Activated CD4-positive, alpha-beta T cell treated with anti-CD3 and anti-CD28 coated beads, Interleukin-2, amount 10 ng/mL, durations not matched to agents 24 days and 14 days (primary cell): ENCODE data around the gene SAMD14. TPM values are rescaled to one million over a fixed set of nuclear protein-coding genes. Genes with fewer than 3 reads are reported as not detected.

Experiments used
- DNase-seq: peaks from one replicate; pipeline ENCODE4 v3.0.0; 2022
- H3K27ac Mint-ChIP-seq: one replicate; pipeline ENCODE4 v1.8.0; 2022; ENCODE audit warnings: mild to moderate bottlenecking, mixed read lengths
- H3K27me3 Mint-ChIP-seq: one replicate; pipeline ENCODE4 v1.8.0; 2022; ENCODE audit warnings: mixed read lengths
- H3K36me3 Mint-ChIP-seq: one replicate; pipeline ENCODE4 v1.8.0; 2022; ENCODE audit warnings: low read depth, mild to moderate bottlenecking, mixed read lengths
- H3K4me1 Mint-ChIP-seq: one replicate; pipeline ENCODE4 v1.8.0; 2021; ENCODE audit warnings: mixed read lengths
- H3K4me3 Mint-ChIP-seq: one replicate; pipeline ENCODE4 v1.8.0; 2022; ENCODE audit warnings: mild to moderate bottlenecking, moderate library complexity, mixed read lengths
- H3K9me3 Mint-ChIP-seq: one replicate; pipeline ENCODE4 v1.8.0; 2021; ENCODE audit warnings: mixed read lengths
- intact Hi-C: fragments of 100-400 bp; cut with micrococcal nuclease; formaldehyde crosslinking; loops from one replicate; pipeline ENCODE4 v1.15.1; 2023
- total RNA-seq: library from RNA; stranded (reverse); gene quantifications from 2 replicates; pipeline ENCODE4 v1.2.3, GENCODE V29; 2022

SAMD14 gene
- total RNA-seq, 1 donor from 2014 or later = 1.0 TPM

GRCh38 chr17:50148226-50149090 lies 18.5 kb upstream of the SAMD14 start:
- peaks cover 37% of the 10 kb centered on the region for H3K36me3 Mint-ChIP-seq
- H3K4me3 Mint-ChIP-seq = peak overlapping the region; percentile 92
- H3K9me3 Mint-ChIP-seq = no peaks in the 10 kb centered on the region
- intact Hi-C loops = no loop called here
- H3K27ac Mint-ChIP-seq = peak overlapping the region; percentile 96
- peak; percentile 86 for DNase-seq
- no peaks in the 10 kb centered on the region for H3K27me3 Mint-ChIP-seq
- peaks cover 53% of the 10 kb centered on the region for H3K4me1 Mint-ChIP-seq

- H3K27me3 Mint-ChIP-seq = no peaks in the 10 kb centered on the region
- peaks cover 56% of the 10 kb centered on the region for H3K4me1 Mint-ChIP-seq
- no peaks in the 10 kb centered on the region for H3K9me3 Mint-ChIP-seq
- H3K27ac Mint-ChIP-seq = peak overlapping the region; percentile 96
- DNase-seq = no peak
- peak overlapping the region; percentile 92 for H3K4me3 Mint-ChIP-seq
- H3K36me3 Mint-ChIP-seq = peaks cover 42% of the 10 kb centered on the region
- intact Hi-C loops = no loop called here
These were observed 17.9 kb upstream of the SAMD14 start for GRCh38 chr17:50147841-50148225.

- Mint-ChIP-seq H3K4me3 (peak overlapping the region; percentile 92), H3K27me3 (no peaks in the 10 kb centered on the region), H3K36me3 (peaks cover 50% of the 10 kb centered on the region), H3K27ac (peak overlapping the region; percentile 96), H3K4me1 (peaks cover 59% of the 10 kb centered on the region), H3K9me3 (no peaks in the 10 kb centered on the region)
- DNase-seq = no peak
- intact Hi-C loops = no loop called here
These were observed 17.1 kb upstream of the SAMD14 start for GRCh38 chr17:50146927-50147665.

GRCh38 chr17:50146230-50146926 lies 16.4 kb upstream of the SAMD14 start:
- Mint-ChIP-seq H3K9me3 (no peaks in the 10 kb centered on the region), H3K36me3 (peaks cover 54% of the 10 kb centered on the region), H3K27ac (peak overlapping the region; percentile 96), H3K27me3 (no peaks in the 10 kb centered on the region), H3K4me1 (peaks cover 62% of the 10 kb centered on the region), H3K4me3 (peak overlapping the region; percentile 92)
- DNase-seq = no peak
- intact Hi-C loops = no loop called here

- peak overlapping the region; percentile 76 for H3K27ac Mint-ChIP-seq
- H3K27me3 Mint-ChIP-seq = no peaks in the 10 kb centered on the region
- intact Hi-C loops = no loop called here
- peaks cover 66% of the 10 kb centered on the region for H3K4me1 Mint-ChIP-seq
- peaks cover 60% of the 10 kb centered on the region for H3K36me3 Mint-ChIP-seq
- H3K9me3 Mint-ChIP-seq = no peaks in the 10 kb centered on the region
- DNase-seq = no peak
- H3K4me3 Mint-ChIP-seq = peak overlapping the region; percentile 92
These were observed 15.7 kb upstream of the SAMD14 start for GRCh38 chr17:50145532-50146229.

- no peak for DNase-seq
- peaks cover 73% of the 10 kb centered on the region for H3K4me1 Mint-ChIP-seq
- H3K27ac Mint-ChIP-seq = peak overlapping the region; percentile 79
- H3K36me3 Mint-ChIP-seq = peaks cover 67% of the 10 kb centered on the region
- H3K4me3 Mint-ChIP-seq = peak overlapping the region; percentile 92
- intact Hi-C loops = loop anchor here (5.0 kb wide), 1 partner anchor 32 kb away; no protein-coding TSS in a partner anchor
- no peaks in the 10 kb centered on the region for H3K27me3 Mint-ChIP-seq
- no peaks in the 10 kb centered on the region for H3K9me3 Mint-ChIP-seq
These were observed 15.0 kb upstream of the SAMD14 start for GRCh38 chr17:50144845-50145531.

- Mint-ChIP-seq H3K27ac (peak overlapping the region; percentile 79), H3K4me3 (no peak overlapping the region), H3K27me3 (no peaks in the 10 kb centered on the region), H3K9me3 (no peaks in the 10 kb centered on the region), H3K4me1 (peaks cover 77% of the 10 kb centered on the region), H3K36me3 (peaks cover 74% of the 10 kb centered on the region)
- intact Hi-C loops = loop anchor here (5.0 kb wide), 1 partner anchor 33 kb away; no protein-coding TSS in a partner anchor
- no peak for DNase-seq
These were observed 14.4 kb upstream of the SAMD14 start for GRCh38 chr17:50144355-50144754.

GRCh38 chr17:50143461-50144176 lies 13.7 kb upstream of the SAMD14 start:
- no peak overlapping the region for H3K4me3 Mint-ChIP-seq
- peaks cover 79% of the 10 kb centered on the region for H3K4me1 Mint-ChIP-seq
- intact Hi-C loops = loop anchor here (5.0 kb wide), 1 partner anchor 34 kb away; no protein-coding TSS in a partner anchor
- H3K36me3 Mint-ChIP-seq = peaks cover 76% of the 10 kb centered on the region
- H3K9me3 Mint-ChIP-seq = no peaks in the 10 kb centered on the region
- no peaks in the 10 kb centered on the region for H3K27me3 Mint-ChIP-seq
- peak overlapping the region; percentile 79 for H3K27ac Mint-ChIP-seq
- DNase-seq = no peak

- H3K27ac Mint-ChIP-seq = peak overlapping the region; percentile 62
- DNase-seq = no peak
- H3K9me3 Mint-ChIP-seq = no peaks in the 10 kb centered on the region
- H3K27me3 Mint-ChIP-seq = no peaks in the 10 kb centered on the region
- intact Hi-C loops = loop anchor here (2.0 to 5.0 kb wide), 2 partner anchors 25 to 36 kb away; no protein-coding TSS in a partner anchor
- H3K4me1 Mint-ChIP-seq = peaks cover 73% of the 10 kb centered on the region
- H3K36me3 Mint-ChIP-seq = peaks cover 79% of the 10 kb centered on the region
- H3K4me3 Mint-ChIP-seq = peak overlapping the region; percentile 74
These were observed 11.8 kb upstream of the SAMD14 start for GRCh38 chr17:50141745-50142110.

- peak overlapping the region; percentile 77 for H3K27ac Mint-ChIP-seq
- DNase-seq = no peak
- peak overlapping the region; percentile 74 for H3K4me3 Mint-ChIP-seq
- no peaks in the 10 kb centered on the region for H3K27me3 Mint-ChIP-seq
- H3K9me3 Mint-ChIP-seq = no peaks in the 10 kb centered on the region
- H3K4me1 Mint-ChIP-seq = peaks cover 72% of the 10 kb centered on the region
- H3K36me3 Mint-ChIP-seq = peaks cover 84% of the 10 kb centered on the region
- intact Hi-C loops = loop anchor here (2.0 to 5.0 kb wide), 2 partner anchors 24 to 36 kb away; no protein-coding TSS in a partner anchor
These were observed 11.2 kb upstream of the SAMD14 start for GRCh38 chr17:50141026-50141744.

- H3K4me1 Mint-ChIP-seq = peaks cover 63% of the 10 kb centered on the region
- no peaks in the 10 kb centered on the region for H3K9me3 Mint-ChIP-seq
- H3K36me3 Mint-ChIP-seq = peaks cover 83% of the 10 kb centered on the region
- intact Hi-C loops = loop anchor here (1.0 to 5.0 kb wide), 4 partner anchors 11 to 37 kb away; no protein-coding TSS in a partner anchor
- H3K4me3 Mint-ChIP-seq = peak overlapping the region; percentile 74
- no peaks in the 10 kb centered on the region for H3K27me3 Mint-ChIP-seq
- DNase-seq = peak; percentile 95
- H3K27ac Mint-ChIP-seq = peak overlapping the region; percentile 77
These were observed 10.3 kb upstream of the SAMD14 start for GRCh38 chr17:50139950-50140885.
